Keratinocyte (primary cell): Measurements from ENCODE around the gene FHIT. TPM values are rescaled to one million over a fixed set of nuclear protein-coding genes. Genes with fewer than 3 reads are reported as not detected.

Experiments used
- DNase-seq: peaks from one replicate; pipeline ENCODE4 v3.0.0-alpha.2; 2011; ENCODE audit warnings: low read depth, missing footprints, low spot score
- FAIRE-seq: peaks from 2 replicates; lab custom pipeline; 2011; peaks lifted over from hg19 to GRCh38; lab: Jason Lieb, UNC
- H2AFZ ChIP-seq: 2 replicates; pipeline ENCODE4 v1.6.0; 2012; ENCODE audit warnings: low read length, control low read depth, inconsistent platforms; ENCODE audit not compliant: control insufficient read depth
- H3K27ac ChIP-seq: 2 replicates; pipeline ENCODE4 v1.5.1; 2011; ENCODE audit warnings: low read length; ENCODE audit not compliant: control insufficient read depth, insufficient read depth
- H3K27me3 ChIP-seq: 3 replicates; pipeline ENCODE4 v1.6.0; 2011; ENCODE audit warnings: low read length; ENCODE audit not compliant: control insufficient read depth, insufficient read depth; ENCODE audit errors: extremely low read depth
- H3K36me3 ChIP-seq, 2 experiments: 2 replicates in 1 of 2; 3 replicates in 1 of 2; pipeline ENCODE4 v1.5.1; 2011; ENCODE audit warnings: low read length in 2 of 2, mild to moderate bottlenecking in 1 of 2; ENCODE audit not compliant: control insufficient read depth in 2 of 2, insufficient read depth in 2 of 2; ENCODE audit errors: extremely low read depth in 1 of 2
- H3K4me1 ChIP-seq: 3 replicates; pipeline ENCODE4 v1.5.1; 2011; ENCODE audit warnings: low read length; ENCODE audit not compliant: control insufficient read depth, insufficient read depth; ENCODE audit errors: extremely low read depth
- H3K4me2 ChIP-seq: 3 replicates; pipeline ENCODE4 v1.6.0; 2011; ENCODE audit warnings: low read depth, low read length; ENCODE audit not compliant: control insufficient read depth, insufficient read depth; ENCODE audit errors: extremely low read depth
- H3K4me3 ChIP-seq, 3 experiments: fragments of 200-600 bp in 1 of 3; sonication (generic) in 1 of 3; 2 replicates in 2 of 3; 3 replicates in 1 of 3; pipeline ENCODE4 v1.5.1; 2011 to 2016; ENCODE audit warnings: low read length in 3 of 3, mild to moderate bottlenecking in 3 of 3, control low read depth in 2 of 3, inconsistent platforms in 1 of 3, low read depth in 1 of 3, mixed read lengths in 1 of 3, mixed run types in 1 of 3, moderate library complexity in 1 of 3; ENCODE audit not compliant: control insufficient read depth in 2 of 3, insufficient read depth in 2 of 3; ENCODE audit errors: extremely low read depth in 1 of 3
- H3K79me2 ChIP-seq: 2 replicates; pipeline ENCODE4 v1.6.0; 2012; ENCODE audit warnings: low read length; ENCODE audit not compliant: control insufficient read depth, insufficient read depth
- H3K9ac ChIP-seq: 3 replicates; pipeline ENCODE4 v1.6.0; 2011; ENCODE audit warnings: low read length; ENCODE audit not compliant: control insufficient read depth, insufficient read depth; ENCODE audit errors: extremely low read depth
- H3K9me1 ChIP-seq: 3 replicates; pipeline ENCODE4 v1.6.0; 2011; ENCODE audit warnings: low read length; ENCODE audit not compliant: control insufficient read depth, insufficient read depth; ENCODE audit errors: extremely low read depth
- H3K9me3 ChIP-seq: 2 replicates; pipeline ENCODE4 v1.5.1; 2012; ENCODE audit warnings: low read depth, low read length; ENCODE audit not compliant: control insufficient read depth
- H4K20me1 ChIP-seq: 3 replicates; pipeline ENCODE4 v1.6.0; 2011; ENCODE audit warnings: low read length; ENCODE audit not compliant: control insufficient read depth, insufficient read depth; ENCODE audit errors: extremely low read depth
- EZH2 ChIP-seq: IDR thresholded peaks from one replicate; pipeline ENCODE4 v1.6.1; 2012; ENCODE audit warnings: inconsistent platforms, mild to moderate bottlenecking, low read length, moderate library complexity
- dilution Hi-C: fragments of 300-500 bp; cut with MboI; formaldehyde crosslinking; loops from one replicate; pipeline ENCODE4 v1.7.0; 2020; ENCODE audit warnings: low sequenced_read_pairs; ENCODE audit not compliant: extremely low pct_ligation_motif_present
- polyA plus RNA-seq, 5 experiments: library from polyadenylated mRNA; depleted of rRNA in 3 of 5; stranded (reverse) in 3 of 5; stranded (forward) in 1 of 5; unstranded in 1 of 5; fragments of >200 nt; gene quantifications; 1 replicate in 1 of 5; 2 replicates in 3 of 5; 3 replicates in 1 of 5; pipeline versions ENCODE4 v1.2.1 to v1.2.3, GENCODE V29; 2011 to 2012; ENCODE audit warnings: missing spikeins in 2 of 5, low read depth in 1 of 5, low replicate concordance in 1 of 5
- TF ChIP-seq, protein P1 (sequence below), 3 experiments: IDR thresholded peaks in 1 of 3; conservative IDR thresholded peaks in 1 of 3; optimal IDR thresholded peaks in 1 of 3; 2 replicates in 2 of 3; 3 replicates in 1 of 3; pipeline versions ENCODE3 to v1.5.1; 2011; ENCODE audit warnings: low read length in 3 of 3, mild to moderate bottlenecking in 3 of 3, moderate library complexity in 2 of 3, control low read depth in 1 of 3, inconsistent platforms in 1 of 3; ENCODE audit not compliant: insufficient read depth in 2 of 3; ENCODE audit errors: extremely low read depth in 1 of 3

Gene FHIT
- polyA plus RNA-seq, 1 donor (not counting 4 experiments of a cell fraction or from before 2014, with no cell fraction given), result 2.2 TPM

DNA sequence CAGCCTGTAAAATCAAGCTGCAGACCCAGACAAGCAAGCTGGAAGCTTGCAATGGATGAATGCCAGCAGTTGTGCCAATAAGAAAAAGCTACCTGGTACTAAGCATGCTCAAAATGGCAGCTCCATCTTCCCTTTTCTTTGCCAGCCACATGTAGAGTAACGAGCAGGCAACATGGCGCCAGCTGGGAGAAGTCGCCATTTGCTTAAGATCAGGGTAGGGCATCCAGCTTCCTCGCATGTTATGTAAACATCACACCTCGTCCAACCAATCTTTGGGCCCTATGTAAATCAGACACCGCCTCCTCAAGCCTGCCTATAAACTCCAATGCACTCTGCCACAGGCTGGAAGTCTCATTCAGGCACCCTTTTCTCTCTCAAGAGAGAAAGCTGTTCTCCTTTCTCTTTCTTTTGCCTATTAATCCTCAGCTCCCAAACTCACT is 973.9 kb downstream of the FHIT start:
- Histone ChIP-seq H2AFZ (no peak overlapping the region), H3K79me2 (no peaks in the 10 kb centered on the region), H3K4me2 (no peak overlapping the region), H3K36me3 (no peaks in the 10 kb centered on the region), H4K20me1 (no peaks in the 10 kb centered on the region), H3K9me3 (no peaks in the 10 kb centered on the region), H3K4me3 (no peak overlapping the region), H3K27ac (no peak overlapping the region), H3K27me3 (no peaks in the 10 kb centered on the region), H3K9ac (no peak overlapping the region), H3K9me1 (no peaks in the 10 kb centered on the region), H3K4me1 (no peaks in the 10 kb centered on the region)
- no peak for TF ChIP-seq EZH2
- TF ChIP-seq, protein P1, sequence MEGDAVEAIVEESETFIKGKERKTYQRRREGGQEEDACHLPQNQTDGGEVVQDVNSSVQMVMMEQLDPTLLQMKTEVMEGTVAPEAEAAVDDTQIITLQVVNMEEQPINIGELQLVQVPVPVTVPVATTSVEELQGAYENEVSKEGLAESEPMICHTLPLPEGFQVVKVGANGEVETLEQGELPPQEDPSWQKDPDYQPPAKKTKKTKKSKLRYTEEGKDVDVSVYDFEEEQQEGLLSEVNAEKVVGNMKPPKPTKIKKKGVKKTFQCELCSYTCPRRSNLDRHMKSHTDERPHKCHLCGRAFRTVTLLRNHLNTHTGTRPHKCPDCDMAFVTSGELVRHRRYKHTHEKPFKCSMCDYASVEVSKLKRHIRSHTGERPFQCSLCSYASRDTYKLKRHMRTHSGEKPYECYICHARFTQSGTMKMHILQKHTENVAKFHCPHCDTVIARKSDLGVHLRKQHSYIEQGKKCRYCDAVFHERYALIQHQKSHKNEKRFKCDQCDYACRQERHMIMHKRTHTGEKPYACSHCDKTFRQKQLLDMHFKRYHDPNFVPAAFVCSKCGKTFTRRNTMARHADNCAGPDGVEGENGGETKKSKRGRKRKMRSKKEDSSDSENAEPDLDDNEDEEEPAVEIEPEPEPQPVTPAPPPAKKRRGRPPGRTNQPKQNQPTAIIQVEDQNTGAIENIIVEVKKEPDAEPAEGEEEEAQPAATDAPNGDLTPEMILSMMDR (optimal IDR thresholded peaks at IDR 0.05 in 1 of 3, IDR thresholded peaks at IDR 0.05 in 1 of 3, conservative IDR thresholded peaks at IDR 0.05 in 1 of 3; ENCODE audit: extremely low read depth in 1 of 3, insufficient read depth in 2 of 3, low read length in 3 of 3), result no peak
- dilution Hi-C loops, result no loop called here
- FAIRE-seq, result no peak
- no peak for DNase-seq

DNA sequence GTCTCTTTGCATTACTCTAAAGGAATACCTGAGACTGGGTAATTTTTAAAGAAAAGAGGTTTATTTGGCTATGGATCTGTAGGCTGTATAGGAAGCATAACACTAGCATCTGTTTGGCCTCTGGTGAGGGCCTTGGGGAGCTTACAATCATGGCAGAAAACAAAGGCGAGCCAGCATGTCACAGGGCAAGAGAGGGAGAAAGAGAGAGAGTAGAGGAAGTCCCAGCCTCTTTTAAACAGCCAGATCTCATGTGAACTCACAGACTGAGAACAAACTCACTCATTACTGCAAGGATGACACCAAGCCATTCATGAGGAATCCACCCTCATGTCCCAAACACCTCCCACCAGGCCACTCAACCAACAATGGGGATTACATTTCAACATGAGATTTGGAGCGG is 974.6 kb downstream of the FHIT start:
- H3K36me3 ChIP-seq, result no peaks in the 10 kb centered on the region
- no peaks in the 10 kb centered on the region for H3K9me3 ChIP-seq
- dilution Hi-C loops, result no loop called here
- H3K4me2 ChIP-seq, result no peak overlapping the region
- TF ChIP-seq EZH2, result no peak
- TF ChIP-seq, protein P1 (optimal IDR thresholded peaks at IDR 0.05 in 1 of 3, IDR thresholded peaks at IDR 0.05 in 1 of 3, conservative IDR thresholded peaks at IDR 0.05 in 1 of 3; ENCODE audit: extremely low read depth in 1 of 3, insufficient read depth in 2 of 3, low read length in 3 of 3), result no peak
- H3K4me3 ChIP-seq, result no peak overlapping the region
- FAIRE-seq (no peak), DNase-seq (no peak)
- no peak overlapping the region for H3K9ac ChIP-seq
- no peaks in the 10 kb centered on the region for H3K4me1 ChIP-seq
- no peak overlapping the region for H2AFZ ChIP-seq
- H3K79me2 ChIP-seq, result no peaks in the 10 kb centered on the region
- H3K9me1 ChIP-seq, result no peaks in the 10 kb centered on the region
- no peak overlapping the region for H3K27ac ChIP-seq
- H3K27me3 ChIP-seq, result no peaks in the 10 kb centered on the region
- H4K20me1 ChIP-seq, result no peaks in the 10 kb centered on the region
